Fibroblast of skin of left quadriceps (primary cell): ENCODE data around the gene HES4.
"Not testable (repeated sequence)": the region's sequence is repeated elsewhere in the genome, so short reads cannot be mapped to it uniquely, and the experiment has no call there.

Experiments used
- DNase-seq, 2 experiments: peaks; one replicate each; pipeline ENCODE4 v3.0.0-alpha.2; 2013; ENCODE audit warnings: low read depth in 2 of 2

Gene HES4

DNA sequence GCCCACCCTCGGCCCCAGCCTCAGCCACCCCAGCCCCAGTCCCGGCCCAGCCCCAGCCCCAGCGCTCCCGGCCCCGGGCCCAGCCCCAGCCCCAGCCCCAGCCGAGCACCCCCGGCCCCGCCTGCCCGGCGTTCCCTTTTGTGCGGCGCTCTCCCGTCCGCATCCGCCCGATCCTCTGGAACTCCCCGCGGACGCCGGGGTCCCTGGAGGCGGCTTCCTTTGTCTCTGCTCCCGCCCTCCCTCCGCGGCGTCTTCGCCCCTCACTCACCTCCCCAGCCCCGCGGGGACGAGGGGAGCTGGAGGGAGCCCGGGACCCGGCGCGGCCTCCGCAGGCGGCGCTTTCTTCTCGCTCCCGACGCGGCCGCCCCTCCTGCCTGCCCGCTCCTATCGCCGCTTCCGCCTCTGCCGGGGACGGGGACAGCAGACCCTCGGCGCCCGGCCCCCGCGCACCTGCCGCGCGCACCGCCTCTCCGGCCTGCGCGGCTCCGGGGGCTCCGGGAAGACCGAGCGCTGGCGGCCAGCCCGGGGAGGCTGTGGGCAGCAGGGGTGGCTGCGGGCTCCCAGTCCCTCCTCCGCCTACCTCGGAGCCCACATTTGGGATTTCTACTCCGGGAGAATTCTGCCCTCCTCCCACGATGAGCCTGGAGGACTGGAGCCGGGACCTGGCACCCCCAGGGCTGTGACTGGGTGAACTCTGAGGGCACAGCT lies 34.0 kb upstream of the HES4 start:
- DNase-seq, result no peak

GRCh38 chr1:1033009-1033587 lies 33.2 kb upstream of the HES4 start:
- peak; percentile 32 to 40 for DNase-seq

DNA sequence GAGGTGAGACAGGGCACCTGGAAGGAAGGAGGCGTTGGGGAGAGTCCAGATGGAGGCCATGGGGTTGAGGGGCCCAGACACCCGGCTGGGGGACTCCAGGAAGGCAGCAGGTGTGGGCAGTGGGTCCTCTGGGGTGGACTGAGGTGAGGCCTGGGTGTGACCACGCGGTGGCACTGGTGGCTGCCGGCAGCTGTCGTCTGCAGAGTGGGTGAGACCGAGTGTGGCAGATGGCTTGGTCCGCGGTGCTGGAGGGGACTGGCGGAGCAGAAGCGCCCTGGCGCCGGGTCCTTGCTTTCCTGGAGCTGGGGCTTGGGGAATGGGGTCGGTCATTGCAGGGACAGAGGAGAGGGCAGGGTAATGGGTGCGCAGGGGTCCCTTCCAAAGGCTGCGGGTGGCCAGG lies 32.5 kb upstream of the HES4 start:
- DNase-seq, result no peak

DNA sequence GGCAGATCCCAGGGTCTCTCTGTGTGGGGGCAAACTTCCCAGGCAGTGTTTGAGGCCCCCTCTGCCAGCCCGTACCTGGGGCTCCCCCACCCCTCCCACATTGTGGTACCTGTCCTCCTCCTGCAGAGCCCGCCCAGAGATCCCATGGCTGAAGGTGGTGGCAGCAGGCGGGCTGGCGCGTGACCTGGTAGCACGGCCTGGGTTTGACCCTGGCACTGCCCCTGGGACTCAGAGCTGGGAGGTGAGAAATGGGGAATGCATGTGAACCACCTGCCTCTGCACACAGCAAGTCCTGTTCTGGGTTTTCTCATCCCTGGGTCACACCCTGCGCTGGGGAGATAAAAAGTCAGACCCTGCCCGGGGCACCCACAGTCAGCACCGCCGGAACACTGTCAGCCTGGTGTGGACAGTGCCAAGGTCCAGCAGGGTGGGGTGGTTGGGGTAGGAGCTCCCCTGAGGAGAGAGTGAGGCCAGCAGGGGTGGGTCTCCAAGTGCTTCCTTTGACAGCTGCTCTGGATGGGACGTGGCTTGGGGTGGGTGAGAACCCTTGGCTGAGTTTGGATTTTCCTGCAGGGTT lies 31.9 kb upstream of the HES4 start:
- DNase-seq, result no peak

DNA sequence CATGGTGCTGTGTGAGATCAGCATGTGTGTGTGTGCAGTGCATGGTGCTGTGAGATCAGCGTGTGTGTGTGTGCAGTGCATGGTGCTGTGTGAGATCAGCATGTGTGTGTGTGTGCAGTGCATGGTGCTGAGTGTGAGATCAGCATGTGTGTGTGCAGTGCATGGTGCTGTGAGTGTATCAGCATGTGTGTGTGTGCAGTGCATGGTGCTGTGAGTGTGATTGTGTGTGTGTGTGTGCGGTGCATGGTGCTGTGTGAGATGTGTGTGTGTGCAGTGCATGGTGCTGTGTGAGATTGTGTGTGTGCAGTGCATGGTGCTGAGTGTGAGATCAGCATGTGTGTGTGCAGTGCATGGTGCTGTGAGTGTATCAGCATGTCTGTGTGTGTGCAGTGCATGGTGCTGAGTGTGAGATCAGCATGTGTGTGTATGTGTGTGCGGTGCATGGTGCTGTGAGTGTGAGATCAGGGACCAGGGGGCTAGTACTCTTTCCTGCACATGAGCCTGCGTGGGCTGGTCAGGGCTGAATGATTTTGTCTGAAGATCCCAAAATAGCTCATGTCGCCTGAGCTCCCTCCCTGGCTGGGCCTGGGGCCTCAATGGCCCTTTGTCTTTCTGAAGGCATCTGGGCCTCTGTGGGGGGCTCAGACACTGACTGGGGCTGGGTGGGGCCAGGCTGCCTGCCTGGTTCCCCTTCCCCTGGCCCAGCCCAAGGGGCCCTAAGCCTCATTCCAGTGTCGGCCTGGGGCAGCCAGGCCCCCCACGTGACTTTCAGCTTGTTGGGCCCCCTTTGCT lies 31.2 kb upstream of the HES4 start:
- not testable (repeated sequence) for DNase-seq

DNA sequence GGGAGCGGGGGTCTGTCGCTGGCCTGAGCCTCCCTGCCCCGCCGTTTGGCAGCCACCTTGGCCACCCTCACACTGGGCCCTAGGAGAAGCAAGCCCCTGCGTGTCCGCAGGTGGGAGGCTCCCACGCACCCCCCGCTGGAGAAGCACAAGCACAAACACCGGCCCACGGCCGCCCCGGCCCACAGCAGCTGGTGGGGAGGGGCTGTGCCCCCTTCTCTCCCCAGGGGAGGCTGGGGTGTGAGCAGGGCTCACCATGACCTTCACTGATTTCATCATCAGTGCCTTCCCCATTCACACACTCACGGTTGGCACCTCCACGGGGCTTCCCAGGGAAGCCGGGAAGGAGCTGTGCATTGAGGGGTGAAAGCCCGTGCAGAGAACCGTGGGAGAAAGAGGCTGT lies 27.9 kb upstream of the HES4 start:
- no peak for DNase-seq

DNA sequence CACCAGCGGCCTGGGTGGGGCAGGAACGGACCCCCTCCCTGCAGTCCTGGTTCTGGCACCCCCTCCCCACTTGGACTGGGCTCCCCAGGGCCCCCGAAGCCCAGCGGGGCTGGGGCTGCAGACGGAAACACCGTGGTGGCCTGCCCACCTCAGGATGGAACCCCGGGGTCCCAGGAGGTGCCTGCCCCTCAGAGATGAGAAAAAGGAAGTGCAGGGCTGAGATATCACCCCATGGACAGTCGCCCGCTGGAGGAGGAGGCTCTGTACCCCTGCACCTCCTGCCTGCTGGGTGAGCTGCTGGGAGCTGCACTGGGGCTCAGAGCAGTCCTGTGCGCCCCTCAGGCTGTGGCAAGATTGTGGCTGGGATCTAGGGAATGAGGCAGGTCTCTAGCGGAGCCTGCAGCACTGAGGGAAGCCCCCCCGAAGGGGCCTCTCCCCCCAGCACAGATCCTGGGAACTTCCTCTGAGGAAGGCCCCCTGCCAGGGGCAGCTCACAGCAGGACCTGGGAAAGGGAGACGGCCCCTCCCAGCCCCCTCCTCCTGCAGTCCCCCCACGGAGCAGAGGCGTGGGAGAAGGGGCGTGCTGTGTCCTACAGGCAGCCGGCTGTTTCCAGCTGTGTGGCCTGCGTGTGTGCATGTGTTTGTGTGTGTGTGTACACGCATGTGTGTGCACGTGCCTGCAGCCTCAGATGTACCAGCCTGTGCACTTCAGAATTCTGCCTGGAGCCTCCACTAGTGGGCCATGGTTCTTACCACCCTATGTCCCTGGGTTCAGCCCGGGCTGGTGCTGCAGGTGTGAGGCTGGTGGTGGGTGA lies 26.9 kb upstream of the HES4 start:
- DNase-seq, result no peak

DNA sequence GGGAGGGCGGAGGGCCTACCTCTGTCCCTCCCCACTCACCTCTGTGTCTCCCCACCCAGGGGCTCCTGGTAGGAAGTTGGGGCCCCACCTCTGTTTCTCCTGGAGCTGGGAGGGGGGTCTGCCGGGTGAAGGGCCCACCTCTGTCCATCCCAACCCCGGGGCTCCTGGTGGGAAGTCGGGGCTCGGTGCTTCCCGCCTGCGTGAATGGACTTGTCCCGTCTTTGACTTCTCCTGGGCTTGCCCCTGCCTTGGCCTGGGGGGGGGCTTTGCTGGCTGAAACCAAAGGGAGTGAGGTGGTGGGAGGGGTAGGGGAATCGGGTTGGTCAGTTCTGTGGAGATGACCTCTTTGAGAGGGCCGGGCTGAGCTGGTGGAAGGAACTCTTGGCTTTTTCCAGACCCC lies 25.8 kb upstream of the HES4 start:
- no peak for DNase-seq

- no peak for DNase-seq
These were observed 25.1 kb upstream of the HES4 start for GRCh38 chr1:1024771-1025699.

- DNase-seq, result no peak
These were observed 24.4 kb upstream of the HES4 start for GRCh38 chr1:1024149-1024770.

DNA sequence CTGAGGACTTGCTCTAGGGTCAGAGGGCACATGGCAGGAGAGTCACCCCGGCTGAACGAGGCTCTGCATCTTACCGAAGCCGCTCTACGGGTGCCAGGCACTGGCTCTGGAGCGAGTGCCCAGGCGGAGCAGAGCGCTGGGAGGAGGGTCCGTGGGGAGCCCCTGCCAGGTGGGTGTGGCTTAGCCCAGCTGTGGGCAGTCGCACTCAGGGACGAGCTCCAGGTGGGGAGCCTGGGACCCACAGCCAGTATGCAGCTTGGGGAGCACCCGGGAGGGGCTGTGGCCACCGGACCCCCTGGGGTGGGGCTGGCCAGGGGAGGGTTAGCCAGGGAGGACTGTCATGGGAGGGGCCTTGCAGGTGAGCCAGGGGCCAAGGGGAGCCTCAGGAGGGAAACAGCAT lies 23.8 kb upstream of the HES4 start:
- no peak for DNase-seq

DNA sequence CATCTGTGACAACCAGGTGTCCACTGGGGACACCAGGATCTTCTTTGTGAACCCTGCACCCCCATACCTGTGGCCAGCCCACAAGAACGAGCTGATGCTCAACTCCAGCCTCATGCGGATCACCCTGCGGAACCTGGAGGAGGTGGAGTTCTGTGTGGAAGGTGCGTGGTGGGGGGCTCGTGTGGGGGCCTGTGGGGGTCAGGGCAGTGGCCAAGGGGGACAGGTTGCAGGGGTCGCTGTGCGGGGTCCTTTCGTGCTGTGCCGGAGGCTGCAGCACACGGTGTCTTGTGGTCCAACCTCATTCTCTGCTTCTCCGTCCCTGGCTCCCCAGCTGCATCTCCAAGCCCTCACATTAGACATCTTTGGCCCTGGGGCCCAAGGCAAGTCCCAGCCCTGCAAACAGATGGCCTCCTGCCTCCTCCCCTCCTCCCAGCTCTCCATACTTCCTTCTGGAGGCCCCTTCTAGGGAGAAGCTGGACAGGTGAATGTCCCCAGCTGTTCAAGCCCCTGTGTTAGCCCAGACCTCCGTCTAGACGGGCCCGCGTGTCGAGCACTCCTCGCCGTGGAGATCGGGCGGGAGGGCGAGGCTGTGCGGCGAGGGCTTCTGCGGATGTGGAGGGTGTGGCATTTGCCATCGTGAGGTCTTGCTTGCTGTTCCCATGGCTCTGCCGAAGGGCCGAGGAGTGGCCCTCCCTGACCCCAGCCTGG lies 22.6 kb upstream of the HES4 start:
- no peak for DNase-seq

DNA sequence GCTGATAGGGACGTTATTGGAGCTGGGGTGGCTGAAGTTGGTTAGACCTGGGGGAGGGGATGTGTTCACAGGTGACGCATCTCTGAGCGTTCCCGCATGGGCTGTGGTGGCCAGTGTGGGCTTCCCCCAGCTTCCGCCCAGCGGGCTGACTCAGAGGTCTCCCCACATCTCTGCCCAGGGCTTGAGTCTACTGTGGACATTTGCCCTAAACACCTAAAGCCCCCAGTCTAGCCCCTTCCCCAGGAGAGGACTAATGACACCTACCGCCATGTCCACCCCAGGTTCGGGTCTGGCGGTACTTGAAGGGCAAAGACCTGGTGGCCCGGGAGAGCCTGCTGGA lies 22.0 kb upstream of the HES4 start:
- DNase-seq, result no peak

GRCh38 chr1:1021010-1021919 lies 21.4 kb upstream of the HES4 start:
- peak in 1 of 2 experiments; percentile 53 for DNase-seq

DNA sequence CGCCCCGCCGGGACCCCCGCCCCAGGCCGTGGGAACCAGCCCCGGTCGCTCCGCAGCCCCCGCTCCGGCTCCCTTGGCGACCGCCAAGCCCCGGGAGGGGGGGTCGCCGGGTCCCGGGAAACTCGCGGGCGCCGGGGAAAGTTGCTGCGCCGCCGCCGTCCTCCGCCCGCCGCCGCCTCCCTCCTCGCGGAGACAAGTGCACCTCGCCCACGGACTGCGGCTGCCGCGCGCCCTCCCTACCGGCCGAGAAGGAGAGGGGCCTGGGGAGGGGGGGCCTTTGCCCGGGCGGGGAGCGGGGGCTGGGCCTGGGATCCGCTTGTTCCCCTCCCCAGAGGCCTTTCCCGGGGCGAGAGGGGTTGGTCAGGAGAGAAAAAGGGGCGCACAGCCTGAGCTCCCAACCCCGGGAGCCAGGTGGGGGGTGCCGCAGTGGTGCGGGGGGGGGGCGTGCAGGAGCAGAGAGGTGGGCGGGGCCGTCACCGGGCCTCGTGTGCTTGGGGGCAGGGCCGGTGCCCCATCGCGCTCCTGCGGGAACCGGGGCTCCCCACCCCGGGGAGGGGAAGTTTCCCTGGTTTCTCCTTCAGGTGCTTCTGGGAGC lies 20.6 kb upstream of the HES4 start:
- no peak for DNase-seq

GRCh38 chr1:1020000-1020404 lies 20.1 kb upstream of the HES4 start, which contains the start of gene AGRN:
Gene AGRN, plus strand, starts transcription at chr1:1020120. Its CDS starts 53 bp downstream, at chr1:1020173.
- DNase-seq, result no peak

- DNase-seq, result peak; percentile 60 to 69
These were observed 19.5 kb upstream of the HES4 start for GRCh38 chr1:1019122-1019999.
